Measurements from ENCODE around the gene GMPR.
A peak's percentile ranks its signal among the peaks of the same experiment; 100 is the strongest.

Gene GMPR

GRCh38 chr6:16313732-16314131 is 75.3 kb downstream of the GMPR start:
- TF ChIP-seq, protein P1, sequence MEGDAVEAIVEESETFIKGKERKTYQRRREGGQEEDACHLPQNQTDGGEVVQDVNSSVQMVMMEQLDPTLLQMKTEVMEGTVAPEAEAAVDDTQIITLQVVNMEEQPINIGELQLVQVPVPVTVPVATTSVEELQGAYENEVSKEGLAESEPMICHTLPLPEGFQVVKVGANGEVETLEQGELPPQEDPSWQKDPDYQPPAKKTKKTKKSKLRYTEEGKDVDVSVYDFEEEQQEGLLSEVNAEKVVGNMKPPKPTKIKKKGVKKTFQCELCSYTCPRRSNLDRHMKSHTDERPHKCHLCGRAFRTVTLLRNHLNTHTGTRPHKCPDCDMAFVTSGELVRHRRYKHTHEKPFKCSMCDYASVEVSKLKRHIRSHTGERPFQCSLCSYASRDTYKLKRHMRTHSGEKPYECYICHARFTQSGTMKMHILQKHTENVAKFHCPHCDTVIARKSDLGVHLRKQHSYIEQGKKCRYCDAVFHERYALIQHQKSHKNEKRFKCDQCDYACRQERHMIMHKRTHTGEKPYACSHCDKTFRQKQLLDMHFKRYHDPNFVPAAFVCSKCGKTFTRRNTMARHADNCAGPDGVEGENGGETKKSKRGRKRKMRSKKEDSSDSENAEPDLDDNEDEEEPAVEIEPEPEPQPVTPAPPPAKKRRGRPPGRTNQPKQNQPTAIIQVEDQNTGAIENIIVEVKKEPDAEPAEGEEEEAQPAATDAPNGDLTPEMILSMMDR (IDR thresholded peaks at IDR 0.05; ENCODE audit: low read depth, low read length, missing control alignments), result no peak
- H3K4me3 ChIP-seq (replicated peaks; ENCODE audit: low read depth, low read length), result no peak overlapping the region
- DNase-seq (ENCODE audit: extremely low read depth, low read depth), result no peak

- no peak for DNase-seq (ENCODE audit: extremely low read depth, low read depth)
- no peak overlapping the region for H3K4me3 ChIP-seq (replicated peaks; ENCODE audit: low read depth, low read length)
- TF ChIP-seq, protein P1 (IDR thresholded peaks at IDR 0.05; ENCODE audit: low read depth, low read length, missing control alignments), result no peak
Observed at GRCh38 chr6:16314296-16314695, 75.9 kb downstream of the GMPR start.

DNA sequence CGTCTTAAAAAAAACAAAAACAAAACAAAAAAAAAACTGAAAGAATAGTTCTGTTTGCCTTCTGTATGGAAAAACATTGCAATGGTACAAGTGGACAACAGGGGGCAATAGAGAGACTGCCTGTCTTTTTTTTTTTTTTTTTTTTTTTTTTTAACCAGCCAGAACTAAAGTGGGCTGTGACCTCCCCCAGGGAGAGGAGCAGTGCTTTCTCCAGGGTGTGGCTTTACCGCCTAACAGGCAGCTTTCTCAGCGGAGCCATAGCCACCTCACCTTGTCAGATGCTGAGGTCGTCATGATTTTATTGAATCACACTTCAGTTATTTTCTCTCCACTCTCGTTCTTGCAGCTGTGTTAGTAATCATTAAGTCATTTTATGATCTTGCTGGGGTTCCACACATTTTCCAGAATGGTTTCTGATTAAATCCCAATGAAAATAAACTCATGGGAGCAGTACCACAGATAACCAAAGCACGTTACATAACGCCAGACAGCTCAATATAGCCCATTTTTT is 78.4 kb downstream of the GMPR start:
- DNase-seq (ENCODE audit: extremely low read depth, low read depth), result no peak

DNA sequence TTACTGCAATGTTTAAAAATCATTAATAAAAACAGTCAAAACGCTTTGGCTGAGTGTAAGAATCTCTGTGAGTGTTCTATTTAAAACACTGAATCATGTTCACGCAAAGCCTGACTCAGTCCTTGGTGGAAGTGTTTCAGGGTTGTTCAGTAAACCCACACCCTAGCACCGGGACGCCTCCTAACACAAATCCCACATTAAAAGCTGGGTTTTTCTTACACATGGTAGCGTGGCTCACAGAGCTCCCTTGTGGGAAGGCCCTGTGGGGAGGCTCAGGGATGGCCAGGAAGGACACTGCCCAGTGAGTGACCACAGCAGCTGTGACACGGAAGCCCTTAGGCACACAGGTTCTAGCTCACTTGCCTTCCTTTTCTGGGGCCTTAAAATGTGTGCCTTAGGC is 80.2 kb downstream of the GMPR start:
- TF ChIP-seq, protein P1 (IDR thresholded peaks at IDR 0.05; ENCODE audit: low read depth, low read length, missing control alignments), result no peak

More for the DNA sequence above, 78.4 kb downstream of the GMPR start:
- H3K4me3 ChIP-seq (replicated peaks; ENCODE audit: low read depth, low read length), result no peak overlapping the region
- TF ChIP-seq, protein P1 (IDR thresholded peaks at IDR 0.05; ENCODE audit: low read depth, low read length, missing control alignments), result peak; percentile 71

GRCh38 chr6:16318953-16319720 is 80.8 kb downstream of the GMPR start:
- TF ChIP-seq, protein P1 (IDR thresholded peaks at IDR 0.05; ENCODE audit: low read depth, low read length, missing control alignments), result no peak
- DNase-seq (ENCODE audit: extremely low read depth, low read depth), result no peak
- no peak overlapping the region for H3K4me3 ChIP-seq (replicated peaks; ENCODE audit: low read depth, low read length)

More for the DNA sequence above, 80.2 kb downstream of the GMPR start:
- DNase-seq (ENCODE audit: extremely low read depth, low read depth), result no peak
- H3K4me3 ChIP-seq (replicated peaks; ENCODE audit: low read depth, low read length), result no peak overlapping the region

DNA sequence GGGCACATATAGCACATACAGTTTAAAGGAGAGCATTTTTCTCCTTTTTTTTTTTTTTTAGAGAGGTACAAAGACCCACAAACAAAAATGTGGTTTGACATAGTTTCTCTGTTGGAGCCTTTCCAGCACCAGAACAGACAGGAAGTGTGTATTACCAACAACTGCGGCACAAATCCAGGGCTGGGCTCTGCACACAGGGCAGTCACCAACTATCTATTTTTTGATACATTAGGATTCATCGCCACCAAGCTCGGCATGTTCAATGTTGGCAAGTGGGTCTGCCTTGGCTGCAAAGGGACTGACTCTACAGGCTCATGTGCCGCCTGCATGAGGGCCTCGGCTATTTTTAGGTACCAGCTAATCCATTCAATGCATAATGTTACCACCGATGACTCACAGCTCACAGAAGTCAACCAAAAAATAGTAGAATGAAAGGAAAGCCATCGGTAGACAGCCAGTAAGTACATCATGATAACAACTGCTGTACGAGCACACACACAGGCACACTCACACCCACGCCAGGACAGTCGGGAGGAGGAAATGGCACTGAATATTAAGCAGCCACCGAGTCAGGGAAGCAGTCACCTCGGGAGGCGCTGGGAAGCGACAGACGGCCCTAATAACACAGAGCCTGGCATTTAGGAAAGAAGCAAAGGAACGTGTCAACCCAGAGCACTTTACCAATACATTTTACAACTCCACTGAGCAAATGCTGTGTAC is 81.6 kb downstream of the GMPR start:
- peak; percentile 79 for DNase-seq (ENCODE audit: extremely low read depth, low read depth)
- TF ChIP-seq, protein P1 (IDR thresholded peaks at IDR 0.05; ENCODE audit: low read depth, low read length, missing control alignments), result no peak
- peak overlapping the region; percentile 10 for H3K4me3 ChIP-seq (replicated peaks; ENCODE audit: low read depth, low read length)
